Caco-2 (cell line): ENCODE data around the gene ZNF266. TPM values are rescaled to one million over a fixed set of nuclear protein-coding genes. Genes with fewer than 3 reads are reported as not detected.

ENCODE experiments used
- BruUV-seq: library from RNA; stranded (reverse); fragments of 400-500 nt; replicated peaks from 2 replicates; lab custom pipeline; 2021; lab: Mats Ljungman, UMichigan
- CTCF ChIA-PET: fragments of 300-600 bp; sonication (Branson Sonifier 250); formaldehyde crosslinking; loops from one replicate; lab custom pipeline; 2022; ENCODE audit warnings: antibody characterized with exemption; lab: Charles Lee
- POLR2A ChIA-PET: fragments of 300-600 bp; sonication (Branson Sonifier 250); formaldehyde crosslinking; loops from one replicate; lab custom pipeline; 2022; ENCODE audit warnings: antibody characterized with exemption; lab: Charles Lee
- DNase-seq, 2 experiments: peaks; one replicate each; pipeline versions ENCODE4 v3.0.0 to v3.0.0-alpha.2; 2020 to 2022
- H3K27me3 ChIP-seq: replicated peaks from 2 replicates; pipeline ENCODE4 v1.6.0; 2011; ENCODE audit warnings: low read length; ENCODE audit not compliant: control insufficient read depth, insufficient read depth
- H3K36me3 ChIP-seq: 2 replicates; pipeline ENCODE4 v1.5.1; 2011; ENCODE audit warnings: low read length; ENCODE audit not compliant: control insufficient read depth, insufficient read depth
- H3K4me1 ChIP-seq: fragments of 250-450 bp; sonication (Bioruptor Pico); 2 replicates; pipeline ENCODE4 v1.5.1; 2020; ENCODE audit warnings: mild to moderate bottlenecking
- H3K4me3 ChIP-seq: 2 replicates; pipeline ENCODE4 v1.5.1; 2011; ENCODE audit warnings: low read depth, mild to moderate bottlenecking, control low read depth, low read length
- H3K9me3 ChIP-seq: fragments of 250-450 bp; sonication (Bioruptor Pico); 2 replicates; pipeline ENCODE4 v1.5.1; 2020; ENCODE audit warnings: mild to moderate bottlenecking, moderate library complexity
- H3K27ac Mint-ChIP-seq: one replicate; pipeline ENCODE4 v1.8.0; 2022; ENCODE audit warnings: mixed read lengths; ENCODE audit not compliant: unreplicated experiment
- H3K27me3 Mint-ChIP-seq: one replicate; pipeline ENCODE4 v1.8.0; 2022; ENCODE audit warnings: mixed read lengths; ENCODE audit not compliant: insufficient read depth, unreplicated experiment
- H3K36me3 Mint-ChIP-seq: one replicate; pipeline ENCODE4 v1.8.0; 2022; ENCODE audit warnings: mild to moderate bottlenecking, mixed read lengths; ENCODE audit not compliant: insufficient read depth, unreplicated experiment
- H3K4me1 Mint-ChIP-seq: one replicate; pipeline ENCODE4 v1.8.0; 2022; ENCODE audit warnings: low read depth, mixed read lengths; ENCODE audit not compliant: unreplicated experiment
- H3K4me3 Mint-ChIP-seq: one replicate; pipeline ENCODE4 v1.8.0; 2022; ENCODE audit warnings: mild to moderate bottlenecking, moderate library complexity, mixed read lengths; ENCODE audit not compliant: unreplicated experiment
- H3K9me3 Mint-ChIP-seq: one replicate; pipeline ENCODE4 v1.8.0; 2022; ENCODE audit warnings: mixed read lengths; ENCODE audit not compliant: unreplicated experiment
- intact Hi-C: fragments of 100-400 bp; cut with micrococcal nuclease; formaldehyde crosslinking; loops from one replicate; pipeline ENCODE4 v1.10.0; 2022; ENCODE audit not compliant: unreplicated experiment
- total RNA-seq: library from RNA; stranded (reverse); gene quantifications from 2 replicates; pipeline ENCODE4 v1.2.3, GENCODE V29; 2022
- TF ChIP-seq, protein P1 (sequence below), 2 experiments: fragments of 200-600 bp in 1 of 2; IDR thresholded peaks; 1 replicate in 1 of 2; 2 replicates in 1 of 2; pipeline versions ENCODE4 v1.5.1 to v1.8.0; 2011 to 2022; ENCODE audit warnings: antibody characterized with exemption in 1 of 2, control low read depth in 1 of 2, inconsistent platforms in 1 of 2, low read depth in 1 of 2, low read length in 1 of 2, mild to moderate bottlenecking in 1 of 2, moderate library complexity in 1 of 2; ENCODE audit not compliant: insufficient read depth in 1 of 2, severe bottlenecking in 1 of 2, unreplicated experiment in 1 of 2

Gene ZNF266
- total RNA-seq, 1 experiment from 2014 or later: 20.4 TPM

DNA sequence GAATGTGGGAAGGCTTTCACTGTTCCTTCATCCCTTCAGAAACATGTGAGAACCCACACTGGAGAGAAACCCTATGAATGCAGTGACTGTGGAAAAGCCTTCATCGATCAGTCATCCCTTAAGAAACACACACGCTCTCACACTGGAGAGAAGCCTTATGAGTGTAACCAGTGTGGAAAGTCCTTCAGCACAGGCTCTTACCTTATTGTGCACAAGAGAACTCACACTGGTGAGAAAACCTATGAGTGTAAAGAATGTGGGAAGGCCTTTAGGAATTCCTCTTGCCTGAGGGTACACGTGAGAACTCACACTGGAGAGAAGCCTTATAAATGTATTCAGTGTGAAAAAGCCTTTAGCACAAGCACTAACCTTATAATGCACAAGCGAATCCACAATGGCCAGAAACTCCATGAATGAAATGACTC is 54.0 kb downstream of the ZNF266 start:
- no peak for DNase-seq
- peaks cover 6% of the 10 kb centered on the region for H3K36me3 Mint-ChIP-seq
- H3K4me3 Mint-ChIP-seq: no peak overlapping the region
- no peaks in the 10 kb centered on the region for H3K27me3 Mint-ChIP-seq
- H3K9me3 Mint-ChIP-seq: peaks cover 40% of the 10 kb centered on the region
- BruUV-seq: no TSS peak
- H3K27ac Mint-ChIP-seq: no peak overlapping the region
- no peaks in the 10 kb centered on the region for H3K27me3 ChIP-seq
- TF ChIP-seq, protein P1, sequence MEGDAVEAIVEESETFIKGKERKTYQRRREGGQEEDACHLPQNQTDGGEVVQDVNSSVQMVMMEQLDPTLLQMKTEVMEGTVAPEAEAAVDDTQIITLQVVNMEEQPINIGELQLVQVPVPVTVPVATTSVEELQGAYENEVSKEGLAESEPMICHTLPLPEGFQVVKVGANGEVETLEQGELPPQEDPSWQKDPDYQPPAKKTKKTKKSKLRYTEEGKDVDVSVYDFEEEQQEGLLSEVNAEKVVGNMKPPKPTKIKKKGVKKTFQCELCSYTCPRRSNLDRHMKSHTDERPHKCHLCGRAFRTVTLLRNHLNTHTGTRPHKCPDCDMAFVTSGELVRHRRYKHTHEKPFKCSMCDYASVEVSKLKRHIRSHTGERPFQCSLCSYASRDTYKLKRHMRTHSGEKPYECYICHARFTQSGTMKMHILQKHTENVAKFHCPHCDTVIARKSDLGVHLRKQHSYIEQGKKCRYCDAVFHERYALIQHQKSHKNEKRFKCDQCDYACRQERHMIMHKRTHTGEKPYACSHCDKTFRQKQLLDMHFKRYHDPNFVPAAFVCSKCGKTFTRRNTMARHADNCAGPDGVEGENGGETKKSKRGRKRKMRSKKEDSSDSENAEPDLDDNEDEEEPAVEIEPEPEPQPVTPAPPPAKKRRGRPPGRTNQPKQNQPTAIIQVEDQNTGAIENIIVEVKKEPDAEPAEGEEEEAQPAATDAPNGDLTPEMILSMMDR (IDR thresholded peaks at IDR 0.05; ENCODE audit: insufficient read depth in 1 of 2, low read depth in 1 of 2, low read length in 1 of 2, severe bottlenecking in 1 of 2, unreplicated experiment in 1 of 2): no peak
- ChIA-PET CTCF (no interaction called here), POLR2A (no interaction called here)
- peaks cover 18% of the 10 kb centered on the region for H3K9me3 ChIP-seq
- intact Hi-C loops: no loop called here
- H3K4me1 Mint-ChIP-seq: no peaks in the 10 kb centered on the region
- no peaks in the 10 kb centered on the region for H3K36me3 ChIP-seq
- H3K4me1 ChIP-seq: no peaks in the 10 kb centered on the region
- H3K4me3 ChIP-seq: no peak overlapping the region

DNA sequence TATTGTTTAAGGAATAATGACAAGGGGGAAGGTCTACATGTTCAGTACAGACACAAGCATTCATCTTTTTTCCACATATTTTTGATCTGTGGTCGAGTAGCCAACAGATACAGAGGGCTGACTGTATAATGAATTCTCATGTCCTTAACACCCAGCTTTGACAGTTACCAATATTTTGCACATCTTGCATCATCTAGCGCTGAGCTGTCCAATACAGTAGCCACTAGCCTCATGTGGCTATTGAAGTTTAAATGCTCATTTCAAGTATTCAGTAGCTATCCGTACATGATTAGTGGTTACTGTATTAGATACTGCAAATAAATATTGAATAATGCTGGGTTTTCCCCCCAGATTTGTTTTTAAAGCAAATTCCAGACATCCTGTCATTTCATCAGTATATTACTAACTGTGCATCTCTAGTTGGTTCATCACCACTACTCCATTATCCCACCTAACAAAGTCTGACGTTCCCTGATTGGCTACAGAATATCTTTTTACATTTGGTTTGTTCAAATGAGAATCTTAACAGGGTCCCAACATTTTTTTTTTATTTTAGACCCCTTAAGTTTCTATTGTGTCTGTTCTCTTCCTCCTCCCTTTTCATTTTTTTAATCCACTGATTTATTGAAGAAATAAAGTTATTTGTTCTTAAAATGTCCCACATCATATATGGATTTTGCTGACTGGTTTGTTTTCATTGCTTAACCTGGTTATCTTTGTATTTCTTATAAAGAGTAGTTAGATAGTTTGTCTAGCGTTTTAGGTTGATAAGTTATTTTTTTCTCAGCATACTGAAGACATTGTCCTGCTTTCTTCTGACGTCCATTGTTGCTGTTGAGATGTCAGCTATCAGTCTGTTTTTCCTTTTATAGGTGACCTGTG is 64.4 kb downstream of the ZNF266 start:
- H3K4me1 ChIP-seq: no peaks in the 10 kb centered on the region
- no peaks in the 10 kb centered on the region for H3K36me3 Mint-ChIP-seq
- H3K27me3 Mint-ChIP-seq: no peaks in the 10 kb centered on the region
- no peaks in the 10 kb centered on the region; the same call in 1 of the 2 replicates for H3K9me3 ChIP-seq
- no TSS peak for BruUV-seq
- TF ChIP-seq, protein P1 (IDR thresholded peaks at IDR 0.05; ENCODE audit: insufficient read depth in 1 of 2, low read depth in 1 of 2, low read length in 1 of 2, severe bottlenecking in 1 of 2, unreplicated experiment in 1 of 2): no peak
- no peak for DNase-seq
- ChIA-PET CTCF (no interaction called here), POLR2A (no interaction called here)
- H3K4me3 Mint-ChIP-seq: no peak overlapping the region
- peaks cover 49% of the 10 kb centered on the region for H3K9me3 Mint-ChIP-seq
- intact Hi-C loops: no loop called here
- no peak overlapping the region for H3K4me3 ChIP-seq
- no peaks in the 10 kb centered on the region for H3K4me1 Mint-ChIP-seq
- H3K27me3 ChIP-seq: no peaks in the 10 kb centered on the region
- no peaks in the 10 kb centered on the region for H3K36me3 ChIP-seq
- H3K27ac Mint-ChIP-seq: no peak overlapping the region

DNA sequence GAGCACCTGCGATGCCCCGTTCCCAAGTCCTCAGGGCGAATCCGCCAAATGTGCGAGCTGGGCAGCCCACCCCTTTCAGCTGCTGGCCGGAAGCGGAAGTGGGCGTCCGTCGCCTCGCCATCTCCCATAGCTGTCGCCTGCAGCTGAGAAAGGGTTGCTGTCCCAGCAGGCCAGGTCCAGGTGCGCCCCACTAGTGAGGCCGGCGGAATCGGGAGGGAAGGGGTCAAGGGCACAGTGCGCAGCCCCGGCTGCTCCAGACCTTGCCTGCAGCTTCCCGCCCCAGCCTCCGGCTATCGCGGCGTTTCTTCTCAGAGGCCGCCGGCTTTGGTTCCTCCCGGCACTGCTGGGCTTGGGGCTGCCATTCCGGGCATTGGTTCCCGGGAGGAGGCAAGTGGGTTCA is 72.5 kb downstream of the ZNF266 start, which contains the start of gene ZNF177:
Gene ZNF177 (plus strand): TSS at position 109 of the 400 bp plus-strand sequence. CDS start 15,299 bp downstream, outside the sequence.
- TF ChIP-seq, protein P1 (IDR thresholded peaks at IDR 0.05; ENCODE audit: insufficient read depth in 1 of 2, low read depth in 1 of 2, low read length in 1 of 2, severe bottlenecking in 1 of 2, unreplicated experiment in 1 of 2): no peak
- H3K9me3 ChIP-seq: no peaks in the 10 kb centered on the region; the same call in 1 of the 2 replicates
- intact Hi-C loops: no loop called here
- Mint-ChIP-seq H3K4me1 (no peaks in the 10 kb centered on the region), H3K27me3 (no peaks in the 10 kb centered on the region), H3K36me3 (no peaks in the 10 kb centered on the region), H3K4me3 (no peak within 1 kb of the TSS), H3K9me3 (peaks cover 39% of the 10 kb centered on the region), H3K27ac (no peak within 1 kb of the TSS)
- BruUV-seq: no TSS peak
- H3K36me3 ChIP-seq: no peaks in the 10 kb centered on the region
- no peak within 1 kb of the TSS for H3K4me3 ChIP-seq
- ChIA-PET POLR2A (no interaction called here), CTCF (no interaction called here)
- no peak for DNase-seq
- H3K4me1 ChIP-seq: no peaks in the 10 kb centered on the region
- no peaks in the 10 kb centered on the region for H3K27me3 ChIP-seq

Other genes starting within 250 kb of the ZNF266 start
- gene OR7D4, start 216.0 kb downstream of the ZNF266 start, total RNA-seq: not detected in 2 replicates
- not detected in 2 replicates for gene OR7E24, start 184.6 kb downstream of the ZNF266 start, total RNA-seq
- gene ZNF699, start 125.7 kb downstream of the ZNF266 start, total RNA-seq: 0.77 and 2.0 TPM in 2 replicates
- gene ZNF559, start 111.4 kb downstream of the ZNF266 start, total RNA-seq: 5.4 and 5.5 TPM in 2 replicates
- gene ZNF177, start 72.6 kb downstream of the ZNF266 start, total RNA-seq: 0.34 and 0.70 TPM in 2 replicates
- gene ZNF560, start 63.0 kb upstream of the ZNF266 start, total RNA-seq: not detected in 2 replicates
- gene ZNF426, start 103.1 kb upstream of the ZNF266 start, total RNA-seq: 4.6 and 6.6 TPM in 2 replicates
- 35.5 and 38.4 TPM in 2 replicates for gene ZNF121, start 148.9 kb upstream of the ZNF266 start, total RNA-seq
- gene ZNF561, start 185.7 kb upstream of the ZNF266 start, total RNA-seq: 23.7 and 27.4 TPM in 2 replicates
- 23.0 and 23.7 TPM in 2 replicates for gene ZNF562, start 239.5 kb upstream of the ZNF266 start, total RNA-seq